ENCODE measurements around the gene KRTAP10-3. TPM values are rescaled to one million over a fixed set of nuclear protein-coding genes. Genes with fewer than 3 reads are reported as not detected.

KRTAP10-3 gene
- total and polyA plus RNA-seq, 2 donors (not counting 3 experiments of a cell fraction or from before 2014, with no cell fraction given), result not detected

- Histone ChIP-seq H3K79me2 (ENCODE audit: control insufficient read depth, insufficient read depth, low read length) (no peaks in the 10 kb centered on the region), H4K20me1 (replicated peaks; ENCODE audit: control insufficient read depth, extremely low read depth, insufficient read depth, low read length) (no peaks in the 10 kb centered on the region), H3K4me2 (ENCODE audit: insufficient read depth, low read length) (no peak overlapping the region), H3K27me3 (ENCODE audit: control insufficient read depth in 2 of 2, insufficient read depth in 2 of 2, low read length in 2 of 2) (no peaks in the 10 kb centered on the region), H3K27ac (ENCODE audit: insufficient read depth, low read depth, low read length) (no peak overlapping the region), H3K9me3 (replicated peaks; ENCODE audit: control insufficient read depth, insufficient read depth, low read length) (no peaks in the 10 kb centered on the region), H3K36me3 (ENCODE audit: control insufficient read depth in 2 of 2, extremely low read depth in 1 of 2, insufficient read depth in 2 of 2, low read length in 2 of 2) (no peaks in the 10 kb centered on the region), H3K9ac (replicated peaks; ENCODE audit: extremely low read depth, insufficient read depth, low read length) (no peak overlapping the region), H3K9me1 (replicated peaks; ENCODE audit: control insufficient read depth, extremely low read depth, insufficient read depth, low read length) (no peaks in the 10 kb centered on the region), H2AFZ (ENCODE audit: low read depth, low read length) (no peak overlapping the region), H3K4me3 (replicated peaks in 1 of 3; ENCODE audit: insufficient read depth in 1 of 3, low read depth in 1 of 3, low read length in 3 of 3) (no peak overlapping the region), H3K4me1 (ENCODE audit: control insufficient read depth, extremely low read depth, insufficient read depth, low read length) (no peaks in the 10 kb centered on the region)
- intact Hi-C loops (cut with micrococcal nuclease), result no loop called here
- TF ChIP-seq EZH2 (IDR thresholded peaks at IDR 0.05; ENCODE audit: borderline replicate concordance, low read depth, low read length, severe bottlenecking) (no peak), CTCF (IDR thresholded peaks at IDR 0.05; ENCODE audit: extremely low read depth in 1 of 2, insufficient read depth in 1 of 2, low read depth in 1 of 2, low read length in 2 of 2) (no peak), JUN (IDR thresholded peaks at IDR 0.05; ENCODE audit: borderline replicate concordance, insufficient read depth, insufficient read length, low read depth) (no peak), POLR2AphosphoS5 (IDR thresholded peaks at IDR 0.05; ENCODE audit: insufficient read depth, low read depth, low read length) (no peak), GATA2 (IDR thresholded peaks at IDR 0.05; ENCODE audit: insufficient read depth, insufficient read length, low read depth, low read length) (no peak), MYC (IDR thresholded peaks at IDR 0.05; ENCODE audit: low read depth, low read length) (no peak)
- BruUV-seq (replicated peaks), result no TSS peak
- DNase-seq (ENCODE audit: low read depth, low spot score) (no peak), FAIRE-seq (no peak)
- dilution Hi-C loops (cut with MboI; ENCODE audit: extremely low pct_ligation_motif_present, low sequenced_read_pairs), result no loop called here
- ChIA-PET CTCF (no interaction called here), POLR2A (no interaction called here)
Measured at GRCh38 chr21:44527983-44528633, 30.5 kb downstream of the KRTAP10-3 start.
